Measurements from ENCODE around the gene PON3. TPM values are rescaled to one million over a fixed set of nuclear protein-coding genes. Genes with fewer than 3 reads are reported as not detected.
A peak's percentile ranks its signal among the peaks of the same experiment; 100 is the strongest.

Gene PON3
- total and polyA plus RNA-seq, 2 experiments from 2014 or later, result not detected

DNA sequence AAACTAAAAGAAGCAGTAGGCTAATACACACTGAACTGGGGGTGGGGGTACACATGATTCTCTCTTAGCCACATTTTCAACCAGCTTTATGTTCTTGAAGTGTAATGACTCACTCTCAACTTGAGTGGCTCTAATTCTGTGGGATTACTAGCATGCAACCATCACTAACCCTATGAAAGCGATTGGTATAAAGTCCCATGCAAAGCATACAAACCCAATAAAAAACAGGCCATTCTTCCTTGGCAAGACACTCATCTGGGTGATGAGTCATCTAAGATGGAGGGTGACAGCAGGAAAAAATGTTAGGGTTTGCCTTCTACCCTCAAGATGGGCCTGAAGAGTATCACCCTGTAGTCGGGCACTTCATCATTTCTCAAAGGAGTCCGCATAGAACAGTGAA, 14.9 kb upstream of the PON3 start:
- no peaks in the 10 kb centered on the region for H3K27me3 ChIP-seq
- no peak overlapping the region for H3K27ac ChIP-seq
- no peaks in the 10 kb centered on the region for H3K9me3 ChIP-seq (ENCODE audit: low read depth)
- H3K4me3 ChIP-seq, result no peak overlapping the region
- DNase-seq (ENCODE audit: low read depth in 1 of 2, low spot score in 1 of 2), result no peak
- H3K4me1 ChIP-seq (ENCODE audit: low read depth), result no peaks in the 10 kb centered on the region
- TF ChIP-seq, protein P1, sequence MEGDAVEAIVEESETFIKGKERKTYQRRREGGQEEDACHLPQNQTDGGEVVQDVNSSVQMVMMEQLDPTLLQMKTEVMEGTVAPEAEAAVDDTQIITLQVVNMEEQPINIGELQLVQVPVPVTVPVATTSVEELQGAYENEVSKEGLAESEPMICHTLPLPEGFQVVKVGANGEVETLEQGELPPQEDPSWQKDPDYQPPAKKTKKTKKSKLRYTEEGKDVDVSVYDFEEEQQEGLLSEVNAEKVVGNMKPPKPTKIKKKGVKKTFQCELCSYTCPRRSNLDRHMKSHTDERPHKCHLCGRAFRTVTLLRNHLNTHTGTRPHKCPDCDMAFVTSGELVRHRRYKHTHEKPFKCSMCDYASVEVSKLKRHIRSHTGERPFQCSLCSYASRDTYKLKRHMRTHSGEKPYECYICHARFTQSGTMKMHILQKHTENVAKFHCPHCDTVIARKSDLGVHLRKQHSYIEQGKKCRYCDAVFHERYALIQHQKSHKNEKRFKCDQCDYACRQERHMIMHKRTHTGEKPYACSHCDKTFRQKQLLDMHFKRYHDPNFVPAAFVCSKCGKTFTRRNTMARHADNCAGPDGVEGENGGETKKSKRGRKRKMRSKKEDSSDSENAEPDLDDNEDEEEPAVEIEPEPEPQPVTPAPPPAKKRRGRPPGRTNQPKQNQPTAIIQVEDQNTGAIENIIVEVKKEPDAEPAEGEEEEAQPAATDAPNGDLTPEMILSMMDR (IDR thresholded peaks at IDR 0.05; ENCODE audit: low read depth, low read length), result no peak
- peaks cover 17% of the 10 kb centered on the region for H3K36me3 ChIP-seq

DNA sequence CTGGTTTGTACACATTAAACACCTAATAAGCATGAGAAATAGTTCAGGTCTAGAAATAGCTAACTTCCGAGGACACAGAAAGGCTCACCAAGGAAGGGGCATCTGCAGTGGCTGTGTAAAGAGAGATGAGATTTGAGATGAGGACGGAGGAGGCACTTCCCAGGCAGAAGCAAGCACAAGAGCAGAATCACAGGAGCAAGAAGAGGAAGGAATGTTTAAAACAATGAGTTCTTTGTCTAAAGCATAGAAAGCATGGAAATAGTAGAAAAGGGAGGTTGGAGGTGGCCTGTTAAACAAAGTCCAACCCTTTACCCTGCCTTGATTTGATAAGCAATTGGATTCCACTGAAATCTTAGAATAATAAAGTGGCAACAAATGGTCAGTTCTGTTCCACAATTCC, 11.6 kb upstream of the PON3 start:
- DNase-seq (ENCODE audit: low read depth in 1 of 2, low spot score in 1 of 2), result peak in 1 of 2 donors; percentile 30
- Histone ChIP-seq H3K4me1 (ENCODE audit: low read depth) (no peaks in the 10 kb centered on the region), H3K9me3 (ENCODE audit: low read depth) (no peaks in the 10 kb centered on the region), H3K4me3 (no peak overlapping the region), H3K36me3 (peaks cover 33% of the 10 kb centered on the region), H3K27ac (no peak overlapping the region), H3K27me3 (no peaks in the 10 kb centered on the region)
- TF ChIP-seq, protein P1 (IDR thresholded peaks at IDR 0.05; ENCODE audit: low read depth, low read length), result no peak

DNA sequence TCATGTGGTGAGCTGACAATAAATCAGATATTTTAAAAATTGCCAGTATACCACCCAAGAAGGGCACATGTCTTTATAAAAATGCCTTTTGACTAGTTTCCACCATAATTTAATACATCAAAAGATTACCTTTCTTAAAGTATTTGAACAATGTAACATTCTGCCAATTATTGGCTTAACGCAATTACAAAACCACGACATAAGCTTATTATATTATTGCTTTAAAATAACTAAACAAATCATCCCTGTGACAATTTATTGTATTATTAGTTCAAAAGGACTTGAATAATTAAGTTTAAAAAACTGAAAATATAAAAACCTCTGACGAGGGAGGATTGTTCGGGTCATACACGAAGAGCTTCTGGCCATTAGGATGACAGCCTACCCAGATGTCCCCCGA, 9.6 kb upstream of the PON3 start:
- Histone ChIP-seq H3K4me3 (no peak overlapping the region), H3K4me1 (ENCODE audit: low read depth) (no peaks in the 10 kb centered on the region), H3K36me3 (peaks cover 28% of the 10 kb centered on the region), H3K27ac (no peak overlapping the region), H3K9me3 (ENCODE audit: low read depth) (no peaks in the 10 kb centered on the region), H3K27me3 (no peaks in the 10 kb centered on the region)
- DNase-seq (ENCODE audit: low read depth in 1 of 2, low spot score in 1 of 2), result no peak
- TF ChIP-seq, protein P1 (IDR thresholded peaks at IDR 0.05; ENCODE audit: low read depth, low read length), result no peak

- no peaks in the 10 kb centered on the region for H3K4me1 ChIP-seq (ENCODE audit: low read depth)
- no peaks in the 10 kb centered on the region for H3K27me3 ChIP-seq
- no peak for DNase-seq (ENCODE audit: low read depth in 1 of 2, low spot score in 1 of 2)
- no peak overlapping the region for H3K4me3 ChIP-seq
- no peak overlapping the region for H3K27ac ChIP-seq
- H3K36me3 ChIP-seq, result peaks cover 28% of the 10 kb centered on the region
- TF ChIP-seq, protein P1 (IDR thresholded peaks at IDR 0.05; ENCODE audit: low read depth, low read length), result no peak
- H3K9me3 ChIP-seq (ENCODE audit: low read depth), result no peaks in the 10 kb centered on the region
These were observed 9.0 kb upstream of the PON3 start for GRCh38 chr7:95405208-95405607.

DNA sequence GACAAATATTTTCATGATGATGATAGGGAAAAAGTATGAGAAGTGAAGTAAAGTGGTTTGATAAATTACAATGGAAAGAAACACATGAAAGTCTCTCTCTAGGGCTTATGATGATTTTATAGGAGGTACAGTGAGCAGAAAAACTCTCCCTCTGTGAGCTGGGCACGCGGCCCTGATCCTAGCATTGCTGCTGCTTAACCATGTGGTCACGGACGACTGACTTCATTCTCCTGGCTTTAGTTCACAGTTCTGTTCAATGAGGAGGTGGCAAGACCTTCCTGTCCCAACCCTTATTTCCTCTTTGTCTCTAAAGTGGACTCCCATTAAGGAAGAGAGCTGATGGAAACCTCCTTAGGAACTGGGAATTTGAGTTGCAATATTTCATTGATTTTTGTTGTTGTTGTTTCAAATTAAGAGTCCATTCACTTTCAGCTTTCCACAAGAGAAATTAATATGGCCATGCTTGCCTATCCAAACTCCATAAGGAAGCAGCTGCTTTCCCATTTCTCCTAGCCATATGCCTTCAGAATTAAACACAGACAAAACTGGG, 8.2 kb upstream of the PON3 start:
- H3K4me3 ChIP-seq, result no peak overlapping the region
- peaks cover 22% of the 10 kb centered on the region for H3K36me3 ChIP-seq
- no peaks in the 10 kb centered on the region for H3K4me1 ChIP-seq (ENCODE audit: low read depth)
- no peaks in the 10 kb centered on the region for H3K27me3 ChIP-seq
- H3K27ac ChIP-seq, result no peak overlapping the region
- peak in 1 of 2 donors; percentile 36 for DNase-seq (ENCODE audit: low read depth in 1 of 2, low spot score in 1 of 2)
- H3K9me3 ChIP-seq (ENCODE audit: low read depth), result no peaks in the 10 kb centered on the region
- TF ChIP-seq, protein P1 (IDR thresholded peaks at IDR 0.05; ENCODE audit: low read depth, low read length), result no peak

Measured in cardiac muscle cell (in vitro differentiated cells and primary cell).